Osteoblast (primary cell): ENCODE measurements around the gene LRRFIP2. TPM values are rescaled to one million over a fixed set of nuclear protein-coding genes. Genes with fewer than 3 reads are reported as not detected.

Experiments
- DNase-seq: peaks from one replicate; pipeline ENCODE4 v3.0.0; 2011; ENCODE audit warnings: low spot score, mixed read lengths; ENCODE audit not compliant: insufficient read length; ENCODE audit errors: missing footprints
- H2AFZ ChIP-seq: 2 replicates; pipeline ENCODE4 v1.6.0; 2011; ENCODE audit warnings: mild to moderate bottlenecking, low read length
- H3K27ac ChIP-seq: 2 replicates; pipeline ENCODE4 v1.5.1; 2011; ENCODE audit warnings: mild to moderate bottlenecking, low read depth, low read length, moderate library complexity
- H3K27me3 ChIP-seq: 2 replicates; pipeline ENCODE4 v1.6.0; 2012; ENCODE audit warnings: mild to moderate bottlenecking, control low read depth, inconsistent platforms, low read length, moderate library complexity; ENCODE audit not compliant: insufficient read depth
- H3K36me3 ChIP-seq: 2 replicates; pipeline ENCODE4 v1.5.1; 2011; ENCODE audit warnings: mild to moderate bottlenecking, low read length, control low read depth, moderate library complexity; ENCODE audit not compliant: insufficient read depth
- H3K4me1 ChIP-seq: 2 replicates; pipeline ENCODE4 v1.5.1; 2011; ENCODE audit warnings: mild to moderate bottlenecking, low read length, control low read depth, moderate library complexity; ENCODE audit not compliant: insufficient read depth
- H3K4me2 ChIP-seq: 2 replicates; pipeline ENCODE4 v1.6.0; 2011; ENCODE audit warnings: mild to moderate bottlenecking, low read length; ENCODE audit not compliant: insufficient read depth
- H3K4me3 ChIP-seq: fragments of 200-600 bp; sonication (generic); 3 replicates; pipeline ENCODE4 v1.5.1; 2012; ENCODE audit warnings: mild to moderate bottlenecking, low read length, inconsistent platforms; ENCODE audit not compliant: insufficient read depth
- H3K79me2 ChIP-seq: 2 replicates; pipeline ENCODE4 v1.6.0; 2012; ENCODE audit warnings: mild to moderate bottlenecking, low read length, control low read depth, inconsistent platforms; ENCODE audit not compliant: insufficient read depth
- H3K9me3 ChIP-seq: 2 replicates; pipeline ENCODE4 v1.5.1; 2011; ENCODE audit warnings: low read depth, low read length, control low read depth
- H4K20me1 ChIP-seq: 2 replicates; pipeline ENCODE4 v1.6.0; 2012; ENCODE audit warnings: mild to moderate bottlenecking, low read length, control low read depth; ENCODE audit not compliant: insufficient read depth
- total RNA-seq: library from RNA; depleted of rRNA; stranded (reverse); fragments of >200 nt; gene quantifications from 2 replicates; pipeline ENCODE4 v1.2.3, GENCODE V29; 2012
- TF ChIP-seq, protein P1 (sequence below): IDR thresholded peaks from 2 replicates; pipeline ENCODE4 v1.5.1; 2011; ENCODE audit warnings: mild to moderate bottlenecking, low read depth, low read length, moderate library complexity; ENCODE audit errors: extremely low read depth

The LRRFIP2 gene
- total RNA-seq, 1 donor = 71.3 TPM

DNA sequence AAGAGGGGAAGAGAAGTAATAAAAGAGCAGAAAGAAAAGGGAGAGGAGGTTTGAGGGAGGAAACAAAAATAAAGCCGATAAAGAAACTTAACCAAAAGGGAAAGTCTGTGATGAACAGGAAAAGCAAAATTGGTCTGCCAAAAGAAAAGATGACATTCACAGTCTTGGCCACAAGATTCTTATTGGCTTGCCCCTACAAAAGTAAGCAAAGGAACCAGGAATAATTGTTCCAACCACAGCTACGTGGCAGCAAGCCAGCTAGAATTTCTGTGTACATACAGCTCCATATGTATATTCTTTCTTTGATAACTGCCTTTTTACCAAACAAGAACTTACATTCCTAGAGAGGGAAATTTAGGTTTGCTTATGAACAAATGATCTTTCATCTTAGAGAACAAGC, 101.5 kb downstream of the LRRFIP2 start:
- Histone ChIP-seq H3K9me3 (no peaks in the 10 kb centered on the region), H2AFZ (no peak overlapping the region), H3K27me3 (no peaks in the 10 kb centered on the region), H3K4me2 (peak overlapping the region; percentile 85), H3K79me2 (peaks cover 5% of the 10 kb centered on the region), H3K27ac (peak overlapping the region; percentile 83), H3K4me1 (peaks cover 41% of the 10 kb centered on the region), H3K4me3 (peak overlapping the region; percentile 59), H4K20me1 (no peaks in the 10 kb centered on the region), H3K36me3 (peaks cover 21% of the 10 kb centered on the region)
- DNase-seq = peak; percentile 51
- TF ChIP-seq, protein P1, sequence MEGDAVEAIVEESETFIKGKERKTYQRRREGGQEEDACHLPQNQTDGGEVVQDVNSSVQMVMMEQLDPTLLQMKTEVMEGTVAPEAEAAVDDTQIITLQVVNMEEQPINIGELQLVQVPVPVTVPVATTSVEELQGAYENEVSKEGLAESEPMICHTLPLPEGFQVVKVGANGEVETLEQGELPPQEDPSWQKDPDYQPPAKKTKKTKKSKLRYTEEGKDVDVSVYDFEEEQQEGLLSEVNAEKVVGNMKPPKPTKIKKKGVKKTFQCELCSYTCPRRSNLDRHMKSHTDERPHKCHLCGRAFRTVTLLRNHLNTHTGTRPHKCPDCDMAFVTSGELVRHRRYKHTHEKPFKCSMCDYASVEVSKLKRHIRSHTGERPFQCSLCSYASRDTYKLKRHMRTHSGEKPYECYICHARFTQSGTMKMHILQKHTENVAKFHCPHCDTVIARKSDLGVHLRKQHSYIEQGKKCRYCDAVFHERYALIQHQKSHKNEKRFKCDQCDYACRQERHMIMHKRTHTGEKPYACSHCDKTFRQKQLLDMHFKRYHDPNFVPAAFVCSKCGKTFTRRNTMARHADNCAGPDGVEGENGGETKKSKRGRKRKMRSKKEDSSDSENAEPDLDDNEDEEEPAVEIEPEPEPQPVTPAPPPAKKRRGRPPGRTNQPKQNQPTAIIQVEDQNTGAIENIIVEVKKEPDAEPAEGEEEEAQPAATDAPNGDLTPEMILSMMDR = no peak

GRCh38 chr3:37071921-37072320, 102.5 kb downstream of the LRRFIP2 start:
- peak overlapping the region; percentile 83 for H3K27ac ChIP-seq
- TF ChIP-seq, protein P1 = no peak
- no peaks in the 10 kb centered on the region for H3K9me3 ChIP-seq
- no peaks in the 10 kb centered on the region for H4K20me1 ChIP-seq
- no peak for DNase-seq
- H2AFZ ChIP-seq = no peak overlapping the region
- H3K27me3 ChIP-seq = no peaks in the 10 kb centered on the region
- H3K4me3 ChIP-seq = no peak overlapping the region
- H3K4me1 ChIP-seq = peaks cover 41% of the 10 kb centered on the region
- H3K36me3 ChIP-seq = peaks cover 19% of the 10 kb centered on the region
- peaks cover 2% of the 10 kb centered on the region for H3K79me2 ChIP-seq
- H3K4me2 ChIP-seq = no peak overlapping the region

DNA sequence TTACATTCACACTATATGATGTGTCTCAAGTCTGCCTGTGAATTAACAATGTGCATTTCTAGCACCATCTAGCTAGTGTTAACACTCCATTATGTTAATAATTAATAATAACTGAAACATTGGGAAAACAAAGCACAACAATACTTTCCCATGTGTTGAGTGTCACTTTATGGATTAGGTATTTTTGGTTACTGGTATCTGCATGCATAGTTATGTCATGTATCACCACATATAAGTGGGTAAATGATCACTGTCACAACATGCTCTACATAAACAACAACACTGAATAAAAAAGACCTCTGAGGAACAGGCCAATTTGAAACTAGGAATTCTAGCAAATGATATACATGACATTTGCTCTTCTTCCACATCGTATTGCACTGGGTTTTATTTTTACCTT, 106.4 kb downstream of the LRRFIP2 start:
- H3K27ac ChIP-seq = no peak overlapping the region
- H3K4me1 ChIP-seq = peaks cover 16% of the 10 kb centered on the region
- no peak for DNase-seq
- no peak overlapping the region for H3K4me2 ChIP-seq
- H3K27me3 ChIP-seq = no peaks in the 10 kb centered on the region
- H3K79me2 ChIP-seq = no peaks in the 10 kb centered on the region
- no peaks in the 10 kb centered on the region for H3K9me3 ChIP-seq
- TF ChIP-seq, protein P1 = no peak
- no peak overlapping the region for H3K4me3 ChIP-seq
- H2AFZ ChIP-seq = no peak overlapping the region
- no peaks in the 10 kb centered on the region for H4K20me1 ChIP-seq
- peaks cover 32% of the 10 kb centered on the region for H3K36me3 ChIP-seq

DNA sequence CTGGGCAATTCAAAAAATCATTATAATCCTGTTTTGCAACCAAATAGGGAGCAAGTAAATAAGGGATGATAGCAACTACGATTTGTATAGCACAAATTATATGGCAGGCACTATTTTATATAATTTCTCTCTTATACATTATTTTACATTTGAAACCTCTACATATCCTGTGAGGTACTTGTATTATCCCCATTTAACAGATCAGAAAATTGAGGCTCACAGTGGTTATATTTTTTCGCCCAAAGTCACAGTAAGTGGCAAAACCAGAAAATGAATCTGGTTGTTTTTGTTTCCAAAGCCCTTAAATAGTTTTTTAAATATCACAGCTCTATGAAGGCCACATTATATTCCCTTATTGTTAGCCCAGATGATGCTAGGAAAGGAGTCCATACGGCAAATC, 106.8 kb downstream of the LRRFIP2 start:
- TF ChIP-seq, protein P1 = no peak
- Histone ChIP-seq H4K20me1 (no peaks in the 10 kb centered on the region), H3K27me3 (no peaks in the 10 kb centered on the region), H3K9me3 (no peaks in the 10 kb centered on the region), H3K27ac (no peak overlapping the region), H3K4me2 (no peak overlapping the region), H2AFZ (no peak overlapping the region), H3K4me3 (no peak overlapping the region), H3K4me1 (peaks cover 12% of the 10 kb centered on the region), H3K36me3 (peaks cover 36% of the 10 kb centered on the region), H3K79me2 (no peaks in the 10 kb centered on the region)
- DNase-seq = no peak
